CD4-positive, CD25-positive, alpha-beta regulatory T cell (primary cell): Measurements from ENCODE around the gene TNS1. TPM values are rescaled to one million over a fixed set of nuclear protein-coding genes. Genes with fewer than 3 reads are reported as not detected.

Source experiments
- ATAC-seq, 2 donors: fragments of 150-1000 bp; cut with Tn5 transposase; one replicate each; pipeline ENCODE4 v1.10.0; 2021; ENCODE audit warnings: low read depth in 2 of 2, moderate number of reproducible peaks in 2 of 2, moderate library complexity in 1 of 2
- DNase-seq, 3 donors: peaks; one replicate each; pipeline versions ENCODE4 v3.0.0 to v3.0.0-alpha.2; 2012 to 2022; ENCODE audit warnings: mixed read lengths in 1 of 3
- H3K27ac ChIP-seq: one replicate; pipeline ENCODE4 v1.7.0; 2013; ENCODE audit warnings: mild to moderate bottlenecking, low read length; ENCODE audit not compliant: insufficient read depth, poor library complexity, severe bottlenecking
- H3K27me3 ChIP-seq: one replicate; pipeline ENCODE4 v1.7.0; 2013; ENCODE audit warnings: low read length; ENCODE audit not compliant: control insufficient read depth, insufficient read depth
- H3K36me3 ChIP-seq: one replicate; pipeline ENCODE4 v1.7.0; 2013; ENCODE audit warnings: mild to moderate bottlenecking, low read length, moderate library complexity; ENCODE audit not compliant: control insufficient read depth, insufficient read depth
- H3K4me1 ChIP-seq: 2 replicates; pipeline ENCODE4 v1.7.0; 2013; ENCODE audit warnings: mild to moderate bottlenecking, low read length; ENCODE audit not compliant: insufficient read depth, control insufficient read depth, poor library complexity, severe bottlenecking
- H3K4me3 ChIP-seq: one replicate; pipeline ENCODE4 v1.7.0; 2013; ENCODE audit warnings: low read depth, mild to moderate bottlenecking, low read length, moderate library complexity
- H3K9me3 ChIP-seq, 2 experiments: 1 replicate in 1 of 2; 2 replicates in 1 of 2; pipeline ENCODE4 v1.7.0; 2013; ENCODE audit warnings: low read length in 2 of 2, mild to moderate bottlenecking in 1 of 2, moderate library complexity in 1 of 2; ENCODE audit not compliant: control insufficient read depth in 2 of 2
- H3K27ac Mint-ChIP-seq, 3 donors: one replicate each; pipeline ENCODE4 v1.8.0; 2020 to 2022; ENCODE audit warnings: mild to moderate bottlenecking in 3 of 3, mixed read lengths in 3 of 3, moderate library complexity in 2 of 3
- H3K27me3 Mint-ChIP-seq: one replicate; pipeline ENCODE4 v1.8.0; 2022; ENCODE audit warnings: mild to moderate bottlenecking, mixed read lengths
- H3K36me3 Mint-ChIP-seq: one replicate; pipeline ENCODE4 v1.8.0; 2020; ENCODE audit warnings: mixed read lengths
- H3K4me1 Mint-ChIP-seq, 4 donors: one replicate each; pipeline ENCODE4 v1.8.0; 2020 to 2022; ENCODE audit warnings: mixed read lengths in 4 of 4, mild to moderate bottlenecking in 1 of 4
- H3K4me3 Mint-ChIP-seq, 4 donors: one replicate each; pipeline ENCODE4 v1.8.0; 2020 to 2022; ENCODE audit warnings: mild to moderate bottlenecking in 4 of 4, mixed read lengths in 4 of 4, moderate library complexity in 3 of 4
- H3K9me3 Mint-ChIP-seq, 7 donors: one replicate each; pipeline ENCODE4 v1.8.0; 2020 to 2022; ENCODE audit warnings: mixed read lengths in 7 of 7, mild to moderate bottlenecking in 3 of 7, moderate library complexity in 2 of 7
- polyA plus RNA-seq, 4 donors: library from polyadenylated mRNA; unstranded; fragments of 300-500 nt; fragmentation: Illumina TruSeq; gene quantifications; one replicate each; pipeline ENCODE4 v1.2.3, GENCODE V29; 2021
- total RNA-seq: library from RNA; stranded (reverse); gene quantifications from one replicate; pipeline ENCODE4 v1.2.3, GENCODE V29; 2022

TNS1 gene
- total and polyA plus RNA-seq, 5 donors from 2014 or later = 0.49 TPM; not detected in 4

DNA sequence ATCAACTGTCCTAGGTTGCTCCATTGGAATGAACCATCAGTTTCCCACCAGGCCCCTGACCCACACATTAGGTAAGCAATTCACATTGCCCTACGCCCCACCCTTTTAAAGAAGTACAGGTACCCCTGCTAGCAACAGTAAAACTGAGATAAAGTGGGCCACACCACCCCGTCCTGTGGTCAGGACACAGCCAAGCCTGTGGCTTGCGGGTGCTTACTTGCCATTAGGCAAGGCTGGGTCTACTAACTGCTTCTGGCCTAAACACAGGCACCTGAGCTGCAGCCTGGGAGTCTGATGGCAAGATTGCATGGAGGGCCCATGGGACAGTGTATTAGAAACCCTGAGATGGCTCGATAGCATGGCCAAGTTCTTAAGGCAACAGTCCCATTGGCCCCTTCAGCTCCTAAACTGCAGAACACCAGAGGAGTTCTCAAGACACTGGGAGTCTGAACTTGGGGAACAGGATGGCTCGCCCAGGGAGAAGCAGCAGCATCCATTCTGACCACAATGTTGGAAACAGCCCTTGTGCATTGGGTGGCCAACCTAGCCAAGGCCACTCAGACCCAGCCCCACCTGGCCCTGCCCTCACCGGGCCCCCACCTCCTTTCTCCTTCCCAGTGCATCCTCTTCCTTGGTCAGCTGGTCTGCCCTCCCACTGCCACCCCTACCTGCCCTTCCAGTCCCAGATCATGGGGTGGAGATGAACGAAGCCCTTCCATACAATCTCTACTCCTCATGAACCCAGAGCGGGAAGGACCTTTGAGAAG, 177.1 kb downstream of the TNS1 start:
- Mint-ChIP-seq H3K27me3 (peaks cover 8% of the 10 kb centered on the region), H3K4me3 (no peak overlapping the region), H3K4me1 (no peaks in the 10 kb centered on the region), H3K36me3 (no peaks in the 10 kb centered on the region), H3K9me3 (peaks cover 0 to 2% (median 0%) of the 10 kb centered on the region in 7 donors), H3K27ac (no peak overlapping the region)
- H3K27ac ChIP-seq = no peak overlapping the region
- H3K4me3 ChIP-seq = no peak overlapping the region
- H3K36me3 ChIP-seq = no peaks in the 10 kb centered on the region
- no peaks in the 10 kb centered on the region for H3K9me3 ChIP-seq
- H3K27me3 ChIP-seq = no peaks in the 10 kb centered on the region
- no peak for DNase-seq
- ATAC-seq = peak in 1 of 2 donors; percentile 24
- H3K4me1 ChIP-seq = no peaks in the 10 kb centered on the region

DNA sequence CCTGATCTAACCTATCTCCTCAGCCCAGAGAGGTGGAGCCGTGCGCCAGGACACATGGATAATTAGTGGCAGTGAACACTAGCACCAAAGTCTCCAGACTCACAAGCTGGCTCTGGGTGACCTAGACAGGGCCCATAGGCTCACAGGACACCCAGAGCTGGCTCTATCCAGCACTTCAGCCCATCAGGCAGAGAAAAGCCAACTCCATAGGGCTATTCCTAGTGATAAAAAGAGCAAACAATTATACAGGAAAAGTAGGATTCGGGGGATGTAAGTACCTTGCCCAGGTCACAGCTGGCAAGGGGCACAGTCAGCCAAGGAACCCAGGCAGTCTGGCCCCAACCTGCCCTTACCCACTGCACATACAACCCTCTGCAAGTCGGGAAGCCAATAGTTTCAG, 178.6 kb downstream of the TNS1 start:
- Histone ChIP-seq H3K9me3 (no peaks in the 10 kb centered on the region), H3K4me3 (no peak overlapping the region), H3K27me3 (no peaks in the 10 kb centered on the region), H3K27ac (no peak overlapping the region), H3K4me1 (no peaks in the 10 kb centered on the region), H3K36me3 (no peaks in the 10 kb centered on the region)
- ATAC-seq (no peak), DNase-seq (no peak)
- H3K4me3 Mint-ChIP-seq = no peak overlapping the region
- H3K9me3 Mint-ChIP-seq = peaks cover 0 to 2% (median 0%) of the 10 kb centered on the region in 7 donors
- no peaks in the 10 kb centered on the region for H3K4me1 Mint-ChIP-seq
- no peaks in the 10 kb centered on the region for H3K36me3 Mint-ChIP-seq
- H3K27me3 Mint-ChIP-seq = peaks cover 8% of the 10 kb centered on the region
- H3K27ac Mint-ChIP-seq = no peak overlapping the region

DNA sequence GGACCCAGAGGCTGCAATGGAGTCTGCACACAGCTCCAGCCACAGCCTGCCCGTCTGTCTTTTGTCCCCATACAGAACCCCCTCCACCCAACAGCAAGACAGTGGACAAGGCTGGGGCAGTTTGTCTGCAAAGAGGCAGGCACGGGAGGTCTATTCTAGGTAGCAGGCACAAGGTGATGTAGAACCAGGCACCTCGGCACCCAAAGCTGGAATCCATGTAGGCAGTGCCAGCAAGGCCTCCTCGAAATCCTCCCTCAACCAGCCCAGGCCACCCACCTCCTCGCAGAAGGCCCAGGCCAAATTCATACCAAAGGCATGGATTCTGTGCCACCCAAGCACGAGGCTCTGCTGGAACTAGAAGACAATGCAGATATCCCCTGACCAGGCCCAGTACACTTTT, 179.2 kb downstream of the TNS1 start:
- Mint-ChIP-seq H3K27ac (no peak overlapping the region), H3K9me3 (peaks cover 0 to 2% (median 0%) of the 10 kb centered on the region in 7 donors), H3K4me1 (no peaks in the 10 kb centered on the region), H3K36me3 (no peaks in the 10 kb centered on the region), H3K4me3 (no peak overlapping the region), H3K27me3 (peaks cover 8% of the 10 kb centered on the region)
- Histone ChIP-seq H3K27me3 (no peaks in the 10 kb centered on the region), H3K9me3 (no peaks in the 10 kb centered on the region), H3K36me3 (no peaks in the 10 kb centered on the region), H3K4me3 (no peak overlapping the region), H3K4me1 (no peaks in the 10 kb centered on the region), H3K27ac (no peak overlapping the region)
- no peak for ATAC-seq
- no peak for DNase-seq

DNA sequence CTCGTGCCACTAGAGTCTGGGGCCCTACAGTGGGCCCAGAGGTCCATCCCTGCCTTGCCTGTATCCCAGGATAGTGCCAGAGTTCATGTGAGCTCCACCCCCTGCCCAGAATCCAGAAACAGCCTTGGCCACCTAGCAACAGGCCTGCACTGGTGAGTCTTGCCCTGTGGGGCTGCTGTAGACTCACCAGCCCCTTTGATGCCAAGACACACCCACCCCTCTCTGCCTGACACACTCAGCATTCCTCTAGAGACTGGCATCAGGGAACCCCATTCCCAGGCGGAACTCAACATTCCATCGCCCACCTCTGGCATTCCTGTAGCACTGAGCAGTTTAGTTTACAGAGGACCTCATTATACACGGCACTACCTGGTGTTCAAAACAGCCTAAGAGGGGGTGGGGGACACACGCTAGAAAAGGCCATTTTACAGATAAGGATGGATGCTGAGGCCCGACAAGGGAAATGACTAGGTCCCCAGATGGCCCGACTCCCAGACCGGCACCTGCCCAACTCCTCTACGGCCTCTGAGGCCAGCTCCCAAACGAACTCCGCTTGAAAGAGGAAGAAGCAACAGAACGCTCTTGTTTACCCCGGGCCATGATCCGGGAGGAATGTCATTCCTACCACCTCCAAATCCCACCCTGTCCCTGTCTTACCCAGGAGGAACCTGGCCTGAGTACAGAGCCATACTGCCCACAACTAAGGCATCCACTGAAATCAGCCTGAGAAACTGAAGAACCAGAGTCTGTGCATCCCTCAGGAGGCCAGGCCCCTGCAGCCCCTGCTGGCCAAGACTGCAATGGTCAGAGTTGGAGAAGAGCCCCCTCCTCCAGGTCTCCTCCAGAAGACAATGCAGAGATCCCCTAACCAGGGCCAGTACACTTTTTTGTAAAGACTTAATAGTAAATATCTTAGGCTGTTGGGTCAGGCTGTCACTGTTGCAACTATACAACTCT, 180.2 kb downstream of the TNS1 start:
- Mint-ChIP-seq H3K4me1 (no peaks in the 10 kb centered on the region), H3K27me3 (peaks cover 8% of the 10 kb centered on the region), H3K4me3 (no peak overlapping the region), H3K27ac (no peak overlapping the region), H3K36me3 (no peaks in the 10 kb centered on the region), H3K9me3 (no peaks in the 10 kb centered on the region)
- Histone ChIP-seq H3K4me1 (no peaks in the 10 kb centered on the region), H3K27me3 (no peaks in the 10 kb centered on the region), H3K36me3 (no peaks in the 10 kb centered on the region), H3K9me3 (no peaks in the 10 kb centered on the region), H3K27ac (no peak overlapping the region), H3K4me3 (no peak overlapping the region)
- DNase-seq (no peak), ATAC-seq (no peak)

DNA sequence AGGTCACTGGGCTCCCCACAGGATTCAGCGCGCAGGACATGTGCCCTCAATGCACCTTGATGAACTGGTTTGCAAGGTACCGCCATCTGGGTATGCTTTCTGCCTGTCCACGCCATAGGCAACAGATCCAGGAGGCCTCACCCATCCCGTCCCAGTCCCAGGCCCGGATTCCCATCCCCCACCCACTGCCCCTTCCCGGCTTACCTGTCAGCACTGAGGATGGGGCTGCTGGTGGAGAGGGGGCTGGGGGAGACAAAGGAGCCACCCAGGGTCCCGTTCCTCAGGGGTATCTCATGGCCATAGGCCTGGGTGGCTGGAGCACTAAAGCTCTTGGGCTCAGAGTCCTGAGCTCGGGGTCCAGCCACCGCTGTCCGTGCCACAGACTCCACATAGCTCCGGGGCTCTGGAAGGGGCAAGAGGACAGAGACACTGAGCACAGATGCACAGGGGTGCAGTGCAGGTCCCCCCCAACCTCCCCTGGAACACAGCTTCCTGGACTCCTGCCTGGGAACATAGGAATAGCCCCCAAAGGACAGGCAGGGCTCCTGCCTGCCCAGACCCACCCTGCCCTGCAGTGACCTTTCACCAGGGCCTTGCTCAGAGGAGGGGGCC, 181.2 kb downstream of the TNS1 start:
- H3K36me3 ChIP-seq = no peaks in the 10 kb centered on the region
- Mint-ChIP-seq H3K9me3 (no peaks in the 10 kb centered on the region), H3K27ac (no peak overlapping the region), H3K4me1 (no peaks in the 10 kb centered on the region), H3K36me3 (no peaks in the 10 kb centered on the region), H3K27me3 (peaks cover 4% of the 10 kb centered on the region), H3K4me3 (no peak overlapping the region)
- no peak overlapping the region for H3K27ac ChIP-seq
- no peaks in the 10 kb centered on the region for H3K4me1 ChIP-seq
- DNase-seq (no peak), ATAC-seq (no peak)
- H3K27me3 ChIP-seq = no peaks in the 10 kb centered on the region
- H3K4me3 ChIP-seq = no peak overlapping the region
- no peaks in the 10 kb centered on the region for H3K9me3 ChIP-seq

DNA sequence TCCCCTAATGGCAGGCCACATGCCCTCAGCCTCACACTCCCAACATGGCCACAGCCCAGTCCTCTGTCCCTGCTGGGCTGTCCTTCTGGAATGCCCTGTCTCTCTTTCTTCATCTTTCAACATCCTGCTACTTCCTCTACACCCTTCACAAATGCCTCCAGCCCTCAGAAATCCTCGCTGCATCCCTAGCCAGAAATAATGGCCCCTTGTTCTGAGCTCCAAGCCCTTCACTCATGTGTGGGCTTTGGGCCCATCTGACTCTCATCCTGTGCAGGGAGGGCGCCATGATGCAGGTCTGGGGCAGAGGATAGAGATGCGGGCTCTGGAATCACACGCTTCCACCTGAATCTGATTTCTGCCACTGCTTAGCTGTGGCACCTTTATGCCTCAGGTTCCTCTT, 181.9 kb downstream of the TNS1 start:
- Histone ChIP-seq H3K4me3 (no peak overlapping the region), H3K9me3 (no peaks in the 10 kb centered on the region), H3K27ac (no peak overlapping the region), H3K36me3 (no peaks in the 10 kb centered on the region), H3K27me3 (no peaks in the 10 kb centered on the region), H3K4me1 (no peaks in the 10 kb centered on the region)
- no peak overlapping the region for H3K4me3 Mint-ChIP-seq
- ATAC-seq (no peak), DNase-seq (no peak)
- H3K4me1 Mint-ChIP-seq = no peaks in the 10 kb centered on the region
- no peaks in the 10 kb centered on the region for H3K9me3 Mint-ChIP-seq
- peaks cover 1% of the 10 kb centered on the region for H3K27me3 Mint-ChIP-seq
- H3K36me3 Mint-ChIP-seq = no peaks in the 10 kb centered on the region
- H3K27ac Mint-ChIP-seq = no peak overlapping the region

DNA sequence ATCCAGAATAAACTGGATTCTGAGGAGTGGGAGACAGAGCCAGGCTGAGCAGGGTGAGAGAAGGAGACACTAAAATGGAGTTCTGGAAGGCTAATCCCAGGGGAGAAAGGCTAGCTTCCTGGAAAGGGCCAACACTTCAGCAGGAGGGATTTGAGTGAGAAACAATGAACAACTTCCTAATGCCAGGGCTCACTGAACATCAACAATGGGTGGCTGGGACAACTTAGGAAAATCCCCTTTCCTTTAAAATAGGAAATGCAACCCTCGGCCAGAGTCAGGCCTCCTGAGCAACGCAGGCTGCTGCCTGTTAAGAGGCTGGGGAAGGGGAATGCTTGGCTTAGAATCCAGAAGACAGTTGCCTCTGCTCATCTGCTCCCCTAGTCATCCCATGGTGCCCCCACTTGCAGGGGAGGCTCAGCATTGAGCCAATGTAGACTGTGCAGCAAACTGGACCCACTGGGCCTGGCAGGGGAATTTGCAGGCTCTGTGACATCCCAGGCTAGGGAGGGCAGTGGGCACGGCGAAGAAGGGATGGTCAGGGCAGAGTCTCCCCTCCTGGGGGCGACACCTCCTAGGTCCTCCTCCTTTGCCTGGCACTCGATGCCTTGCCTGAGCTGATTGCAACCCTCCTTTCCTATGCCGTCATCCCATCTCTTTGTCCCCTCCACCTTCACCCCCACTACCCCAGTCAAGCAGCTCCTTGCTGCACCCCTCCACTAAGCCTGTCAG, 182.5 kb downstream of the TNS1 start:
- H3K4me3 Mint-ChIP-seq = no peak overlapping the region
- no peaks in the 10 kb centered on the region for H3K27me3 Mint-ChIP-seq
- Histone ChIP-seq H3K4me1 (no peaks in the 10 kb centered on the region), H3K27ac (no peak overlapping the region), H3K4me3 (no peak overlapping the region), H3K9me3 (no peaks in the 10 kb centered on the region), H3K27me3 (no peaks in the 10 kb centered on the region), H3K36me3 (no peaks in the 10 kb centered on the region)
- no peaks in the 10 kb centered on the region for H3K36me3 Mint-ChIP-seq
- no peaks in the 10 kb centered on the region for H3K4me1 Mint-ChIP-seq
- H3K27ac Mint-ChIP-seq = no peak overlapping the region
- H3K9me3 Mint-ChIP-seq = no peaks in the 10 kb centered on the region
- DNase-seq (no peak), ATAC-seq (no peak)
